ENCODE data around the gene ACIN1. TPM values are rescaled to one million over a fixed set of nuclear protein-coding genes. Genes with fewer than 3 reads are reported as not detected.

ACIN1 gene
- total and polyA plus RNA-seq, 9 of the 15 experiments (the other 6 are each of a cell fraction or from before 2014, with no cell fraction given) = 5.0 to 196 (median 129) TPM

- no peak for TF ChIP-seq GTF3C2 (IDR thresholded peaks at IDR 0.05; ENCODE audit: borderline replicate concordance, extremely low read depth, insufficient read length)
- peak; percentile 91 for TF ChIP-seq LCOR (CRISPR knock-in tag; IDR thresholded peaks at IDR 0.05)
- no peak; the same call in 1 of the 2 replicates for TF ChIP-seq HOXB6 (CRISPR knock-in tag; IDR thresholded peaks at IDR 0.05; ENCODE audit: borderline replicate concordance)
- no peak for TF ChIP-seq JUND (IDR thresholded peaks at IDR 0.05; ENCODE audit: borderline replicate concordance, low read depth, low read length)
- no peak for TF ChIP-seq JUND (tag; IDR thresholded peaks at IDR 0.05; ENCODE audit: borderline replicate concordance, low read depth, low read length)
- peak; percentile 44; the same call in 1 of the 2 replicates for TF ChIP-seq C11orf30 (IDR thresholded peaks at IDR 0.05; ENCODE audit: low read depth)
- peak; percentile 68 for TF ChIP-seq CTBP1 (IDR thresholded peaks at IDR 0.05; ENCODE audit: borderline replicate concordance)
- peak; percentile 99 for TF ChIP-seq GATAD2A (IDR thresholded peaks at IDR 0.05)
- no peak for TF ChIP-seq ZNF277 (CRISPR knock-in tag; IDR thresholded peaks at IDR 0.05; ENCODE audit: borderline replicate concordance)
- TF ChIP-seq ATF6 (CRISPR knock-in tag; IDR thresholded peaks at IDR 0.05) = peak; percentile 93; the same call in 1 of the 2 replicates
- 0 out of 2 replicates have a peak, but pooled peaks have one; percentile 31 for TF ChIP-seq GMEB1 (CRISPR knock-in tag; IDR thresholded peaks at IDR 0.05)
- TF ChIP-seq RAD51 (IDR thresholded peaks at IDR 0.05; ENCODE audit: borderline replicate concordance, low read depth) = peak; percentile 4; the same call in 1 of the 2 replicates
- TF ChIP-seq PCBP1 (IDR thresholded peaks at IDR 0.05; ENCODE audit: low read depth, low read length, poor library complexity, severe bottlenecking) = peak; percentile 59
- TF ChIP-seq SMARCB1 (IDR thresholded peaks at IDR 0.05; ENCODE audit: insufficient read length, low read depth) = no peak
- TF ChIP-seq ESRRA (IDR thresholded peaks at IDR 0.05; ENCODE audit: borderline replicate concordance, low read depth) = peak; percentile 45; the same call in 1 of the 2 replicates
- TF ChIP-seq TFAP4 (CRISPR knock-in tag; IDR thresholded peaks at IDR 0.05; ENCODE audit: borderline replicate concordance) = peak; percentile 73
- no peak for TF ChIP-seq ZNF644 (tag; IDR thresholded peaks at IDR 0.05; ENCODE audit: low read depth)
- TF ChIP-seq GTF2E2 (tag; IDR thresholded peaks at IDR 0.05) = peak; percentile 83; the same call in 1 of the 2 replicates
- TF ChIP-seq ZNF133 (CRISPR knock-in tag; IDR thresholded peaks at IDR 0.05) = 0 out of 2 replicates have a peak, but pooled peaks have one; percentile 41
Observed at GRCh38 chr14:23094666-23095195, at the start of gene ACIN1 (continued).

Measured in K562 (cell line).